Mesothelial cell of epicardium (in vitro differentiated cells): ENCODE measurements around the gene AZI2. TPM values are rescaled to one million over a fixed set of nuclear protein-coding genes. Genes with fewer than 3 reads are reported as not detected.

ENCODE experiments used
- DNase-seq, 2 experiments: peaks; one replicate each; pipeline ENCODE4 v3.0.0; 2021; ENCODE audit warnings: low spot score in 2 of 2; ENCODE audit not compliant: unreplicated experiment in 2 of 2
- H3K27ac Mint-ChIP-seq: 2 replicates; pipeline ENCODE4 v1.8.0; 2021; ENCODE audit warnings: mixed read lengths
- H3K27me3 Mint-ChIP-seq: 2 replicates; pipeline ENCODE4 v1.8.0; 2021; ENCODE audit warnings: low read depth, mixed read lengths
- H3K36me3 Mint-ChIP-seq: 2 replicates; pipeline ENCODE4 v1.8.0; 2021; ENCODE audit warnings: mixed read lengths
- H3K4me1 Mint-ChIP-seq: 2 replicates; pipeline ENCODE4 v1.8.0; 2021; ENCODE audit warnings: mixed read lengths
- H3K4me3 Mint-ChIP-seq: 2 replicates; pipeline ENCODE4 v1.8.0; 2021; ENCODE audit warnings: mild to moderate bottlenecking, moderate library complexity, mixed read lengths
- H3K9me3 Mint-ChIP-seq: 2 replicates; pipeline ENCODE4 v1.8.0; 2021; ENCODE audit warnings: mixed read lengths
- total RNA-seq: library from RNA; stranded (reverse); gene quantifications from 3 replicates; pipeline ENCODE4 v1.2.1, GENCODE V29; 2021
- TF ChIP-seq, protein P1 (sequence below): fragments of 200-600 bp; sonication (generic); IDR thresholded peaks from one replicate; pipeline ENCODE4 v1.5.0; 2021; ENCODE audit warnings: antibody characterized with exemption; ENCODE audit not compliant: unreplicated experiment

The AZI2 gene, protein sequence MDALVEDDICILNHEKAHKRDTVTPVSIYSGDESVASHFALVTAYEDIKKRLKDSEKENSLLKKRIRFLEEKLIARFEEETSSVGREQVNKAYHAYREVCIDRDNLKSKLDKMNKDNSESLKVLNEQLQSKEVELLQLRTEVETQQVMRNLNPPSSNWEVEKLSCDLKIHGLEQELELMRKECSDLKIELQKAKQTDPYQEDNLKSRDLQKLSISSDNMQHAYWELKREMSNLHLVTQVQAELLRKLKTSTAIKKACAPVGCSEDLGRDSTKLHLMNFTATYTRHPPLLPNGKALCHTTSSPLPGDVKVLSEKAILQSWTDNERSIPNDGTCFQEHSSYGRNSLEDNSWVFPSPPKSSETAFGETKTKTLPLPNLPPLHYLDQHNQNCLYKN
- 63.8 to 64.4 TPM (median 63.9 TPM) in 3 replicates for total RNA-seq

DNA sequence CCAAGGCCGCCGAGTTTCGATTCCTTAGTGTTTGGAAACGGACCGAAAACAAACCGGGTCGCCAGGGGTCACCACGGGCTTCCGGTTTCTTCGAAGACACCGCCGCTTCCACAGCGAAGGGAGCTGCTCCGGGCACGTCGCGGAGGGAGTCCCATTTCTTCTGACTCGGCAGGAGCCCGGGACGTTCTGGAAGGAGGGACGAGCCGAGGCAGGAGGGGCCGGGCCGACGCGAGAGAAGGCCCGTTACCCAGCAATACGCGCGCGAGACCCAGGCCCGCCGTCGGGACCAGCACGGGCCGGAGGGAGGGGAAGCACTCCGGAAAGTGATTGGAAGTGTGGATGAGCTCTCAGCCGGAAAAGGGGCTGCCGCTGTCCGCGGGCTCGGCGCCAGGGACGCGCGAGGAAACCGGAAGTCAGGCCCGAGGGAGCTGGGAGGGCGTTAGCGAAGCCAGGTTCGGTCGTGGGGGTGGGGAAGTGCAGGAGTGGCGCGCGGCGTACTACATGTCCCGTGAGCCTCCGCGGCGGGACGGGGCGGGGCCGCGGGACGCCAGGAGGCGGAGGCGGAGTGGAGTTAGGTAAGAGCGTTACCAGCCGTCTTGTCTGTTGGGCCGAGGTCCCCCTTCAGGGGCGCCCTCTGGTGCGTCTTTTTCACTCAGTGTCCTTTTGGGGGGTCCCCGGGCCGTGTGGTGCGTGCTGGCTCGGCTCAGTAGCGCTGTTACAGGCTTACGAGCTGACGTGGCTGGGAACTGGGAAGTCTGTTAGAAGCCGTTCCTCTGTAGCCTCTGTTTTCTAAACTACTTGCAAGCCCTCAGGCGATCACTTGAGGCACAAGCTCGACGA lies at the start of gene AZI2, which contains the start of gene ZCWPW2:
Gene AZI2 (minus strand): TSS at position 196 of the 840 bp plus-strand sequence. CDS start 8,207 bp downstream, outside the sequence.
Gene ZCWPW2 (plus strand): TSS at position 93 of the 840 bp plus-strand sequence. CDS start 64,348 bp downstream, outside the sequence.
- DNase-seq: peak; percentile 91 to 97
- Mint-ChIP-seq H3K27ac (peak within 1 kb of the TSS; percentile 99), H3K4me3 (peak within 1 kb of the TSS; percentile 88), H3K9me3 (peaks cover 9% of the 10 kb centered on the region), H3K36me3 (peaks cover 12% of the 10 kb centered on the region), H3K4me1 (peaks cover 37% of the 10 kb centered on the region), H3K27me3 (no peaks in the 10 kb centered on the region)
- TF ChIP-seq, protein P1, sequence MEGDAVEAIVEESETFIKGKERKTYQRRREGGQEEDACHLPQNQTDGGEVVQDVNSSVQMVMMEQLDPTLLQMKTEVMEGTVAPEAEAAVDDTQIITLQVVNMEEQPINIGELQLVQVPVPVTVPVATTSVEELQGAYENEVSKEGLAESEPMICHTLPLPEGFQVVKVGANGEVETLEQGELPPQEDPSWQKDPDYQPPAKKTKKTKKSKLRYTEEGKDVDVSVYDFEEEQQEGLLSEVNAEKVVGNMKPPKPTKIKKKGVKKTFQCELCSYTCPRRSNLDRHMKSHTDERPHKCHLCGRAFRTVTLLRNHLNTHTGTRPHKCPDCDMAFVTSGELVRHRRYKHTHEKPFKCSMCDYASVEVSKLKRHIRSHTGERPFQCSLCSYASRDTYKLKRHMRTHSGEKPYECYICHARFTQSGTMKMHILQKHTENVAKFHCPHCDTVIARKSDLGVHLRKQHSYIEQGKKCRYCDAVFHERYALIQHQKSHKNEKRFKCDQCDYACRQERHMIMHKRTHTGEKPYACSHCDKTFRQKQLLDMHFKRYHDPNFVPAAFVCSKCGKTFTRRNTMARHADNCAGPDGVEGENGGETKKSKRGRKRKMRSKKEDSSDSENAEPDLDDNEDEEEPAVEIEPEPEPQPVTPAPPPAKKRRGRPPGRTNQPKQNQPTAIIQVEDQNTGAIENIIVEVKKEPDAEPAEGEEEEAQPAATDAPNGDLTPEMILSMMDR: no peak

- H3K4me3 Mint-ChIP-seq: no peak overlapping the region
- H3K9me3 Mint-ChIP-seq: peaks cover 41% of the 10 kb centered on the region
- no peak for DNase-seq
- no peaks in the 10 kb centered on the region for H3K4me1 Mint-ChIP-seq
- no peaks in the 10 kb centered on the region for H3K27me3 Mint-ChIP-seq
- no peak overlapping the region for H3K27ac Mint-ChIP-seq
- TF ChIP-seq, protein P1: no peak
- no peaks in the 10 kb centered on the region for H3K36me3 Mint-ChIP-seq
These were observed 40.4 kb upstream of the AZI2 start for GRCh38 chr3:28388978-28389377.

DNA sequence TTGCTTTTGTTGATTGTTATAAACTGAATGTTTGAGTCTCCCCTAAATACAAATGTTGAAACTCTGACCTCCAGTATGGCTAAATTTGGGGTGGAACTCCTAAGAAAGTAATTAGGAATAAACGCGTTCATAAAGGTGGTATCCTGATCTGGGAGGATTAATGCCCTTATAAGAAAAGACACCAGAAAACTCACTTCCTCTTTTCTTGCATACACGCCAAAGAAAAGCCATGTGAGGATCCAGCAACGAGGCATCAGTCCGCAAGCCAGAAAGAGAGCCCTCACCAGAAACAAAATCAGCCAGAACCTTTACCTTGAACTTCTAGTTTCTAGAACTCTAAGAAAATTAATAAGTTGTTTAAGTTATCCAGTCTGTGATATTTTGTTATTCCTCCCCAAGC lies 37.4 kb upstream of the AZI2 start:
- Mint-ChIP-seq H3K9me3 (peaks cover 15% of the 10 kb centered on the region), H3K27me3 (no peaks in the 10 kb centered on the region), H3K4me3 (no peak overlapping the region), H3K27ac (no peak overlapping the region), H3K4me1 (no peaks in the 10 kb centered on the region), H3K36me3 (no peaks in the 10 kb centered on the region)
- TF ChIP-seq, protein P1: no peak
- DNase-seq: no peak

- H3K4me3 Mint-ChIP-seq: no peak overlapping the region
- no peaks in the 10 kb centered on the region for H3K4me1 Mint-ChIP-seq
- DNase-seq: no peak
- H3K27ac Mint-ChIP-seq: no peak overlapping the region
- TF ChIP-seq, protein P1: no peak
- H3K9me3 Mint-ChIP-seq: peaks cover 22% of the 10 kb centered on the region
- no peaks in the 10 kb centered on the region for H3K27me3 Mint-ChIP-seq
- no peaks in the 10 kb centered on the region for H3K36me3 Mint-ChIP-seq
These were observed 27.8 kb upstream of the AZI2 start for GRCh38 chr3:28376424-28376823.

DNA sequence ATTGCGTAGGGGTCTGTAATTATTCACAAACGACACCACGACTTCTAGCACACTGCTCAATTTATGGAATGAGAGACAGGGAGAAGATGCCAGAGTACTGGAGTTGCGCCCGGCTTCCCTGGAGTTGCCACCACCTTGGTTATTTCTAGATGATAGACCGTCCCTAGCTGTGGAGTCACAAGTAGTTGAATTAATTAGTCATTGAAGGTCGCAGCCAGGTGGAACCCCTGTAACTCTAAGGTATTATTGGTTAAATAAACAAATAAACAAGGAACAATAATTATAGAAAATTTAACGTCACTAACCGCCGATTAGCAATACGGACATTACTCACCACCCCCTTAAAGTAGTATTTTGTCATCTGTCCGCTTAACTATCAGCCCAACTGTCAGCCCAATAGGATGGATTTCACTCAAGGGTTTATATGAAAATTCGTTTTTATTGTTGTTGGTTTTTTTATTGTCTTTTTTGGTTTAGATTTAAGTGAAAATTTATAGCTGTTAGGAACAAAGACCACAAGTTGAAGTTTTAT lies 911 bp upstream of the AZI2 start:
- Mint-ChIP-seq H3K9me3 (peaks cover 13% of the 10 kb centered on the region), H3K4me3 (peak overlapping the region; percentile 88), H3K27me3 (no peaks in the 10 kb centered on the region), H3K36me3 (peaks cover 16% of the 10 kb centered on the region), H3K27ac (peak overlapping the region; percentile 99), H3K4me1 (peaks cover 36% of the 10 kb centered on the region)
- DNase-seq: no peak
- TF ChIP-seq, protein P1: no peak
